H9 (cell line): ENCODE results near the gene RHOC. TPM values are rescaled to one million over a fixed set of nuclear protein-coding genes. Genes with fewer than 3 reads are reported as not detected.

Experiments
- DNase-seq: peaks from one replicate; pipeline ENCODE4 v3.0.0-alpha.2; 2017
- H2AFZ ChIP-seq: one replicate; pipeline ENCODE4 v1.6.1; 2013; ENCODE audit warnings: mild to moderate bottlenecking, low read length, control low read depth, moderate library complexity
- H2AK5ac ChIP-seq: 2 replicates; pipeline ENCODE4 v1.6.1; 2013; ENCODE audit warnings: low read length, control low read depth, mixed read lengths; ENCODE audit not compliant: insufficient read length
- H2BK120ac ChIP-seq: one replicate; pipeline ENCODE4 v1.6.1; 2013; ENCODE audit warnings: low read depth, mild to moderate bottlenecking, low read length, control low read depth, inconsistent platforms; ENCODE audit not compliant: poor library complexity, severe bottlenecking
- H2BK12ac ChIP-seq: 2 replicates; pipeline ENCODE4 v1.6.1; 2013; ENCODE audit warnings: low read length, control low read depth, mixed read lengths, low read depth; ENCODE audit not compliant: insufficient read length
- H2BK15ac ChIP-seq: 2 replicates; pipeline ENCODE4 v1.6.1; 2013; ENCODE audit warnings: low read depth, low read length, control low read depth
- H2BK20ac ChIP-seq: one replicate; pipeline ENCODE4 v1.6.1; 2013; ENCODE audit warnings: low read depth, mild to moderate bottlenecking, low read length, control low read depth, inconsistent platforms; ENCODE audit not compliant: poor library complexity, severe bottlenecking
- H2BK5ac ChIP-seq: 2 replicates; pipeline ENCODE4 v1.6.1; 2013; ENCODE audit warnings: low read length, control low read depth, mixed read lengths; ENCODE audit not compliant: insufficient read length
- H3K14ac ChIP-seq: 2 replicates; pipeline ENCODE4 v1.6.1; 2013; ENCODE audit warnings: low read length, control low read depth; ENCODE audit not compliant: insufficient read depth
- H3K18ac ChIP-seq: 2 replicates; pipeline ENCODE4 v1.6.1; 2013; ENCODE audit warnings: low read depth, mild to moderate bottlenecking, mixed read lengths, low read length, control low read depth; ENCODE audit not compliant: insufficient read length
- H3K23ac ChIP-seq: 2 replicates; pipeline ENCODE4 v1.6.1; 2013; ENCODE audit warnings: low read length, control low read depth, mixed read lengths, low read depth; ENCODE audit not compliant: insufficient read length
- H3K23me2 ChIP-seq: 2 replicates; pipeline ENCODE4 v1.6.1; 2013; ENCODE audit warnings: low read depth, mild to moderate bottlenecking, mixed read lengths, low read length, control low read depth; ENCODE audit not compliant: insufficient read length, poor library complexity, severe bottlenecking
- H3K27ac ChIP-seq: 2 replicates; pipeline ENCODE4 v1.5.1; 2013; ENCODE audit warnings: low read length, control low read depth, mixed read lengths, low read depth; ENCODE audit not compliant: insufficient read length
- H3K27me3 ChIP-seq: 2 replicates; pipeline ENCODE4 v1.6.1; 2013; ENCODE audit warnings: low read length, control low read depth, inconsistent platforms; ENCODE audit not compliant: insufficient read depth
- H3K4ac ChIP-seq: 2 replicates; pipeline ENCODE4 v1.6.1; 2013; ENCODE audit warnings: low read depth, mild to moderate bottlenecking, control low read depth, inconsistent platforms, low read length, moderate library complexity
- H3K4me1 ChIP-seq: 2 replicates; pipeline ENCODE4 v1.6.1; 2013; ENCODE audit warnings: low read length, control low read depth, inconsistent platforms; ENCODE audit not compliant: insufficient read depth
- H3K4me2 ChIP-seq: 2 replicates; pipeline ENCODE4 v1.6.1; 2013; ENCODE audit warnings: low read length, control low read depth, mixed read lengths; ENCODE audit not compliant: insufficient read length, insufficient read depth
- H3K56ac ChIP-seq: 2 replicates; pipeline ENCODE4 v1.6.1; 2013; ENCODE audit warnings: low read depth, mild to moderate bottlenecking, mixed read lengths, low read length, control low read depth; ENCODE audit not compliant: insufficient read length
- H3K79me1 ChIP-seq: 2 replicates; pipeline ENCODE4 v1.6.1; 2013; ENCODE audit warnings: low read depth, mild to moderate bottlenecking, moderate library complexity, low read length, control low read depth, inconsistent platforms; ENCODE audit not compliant: insufficient read depth, poor library complexity, severe bottlenecking
- H3K79me2 ChIP-seq: 2 replicates; pipeline ENCODE4 v1.6.1; 2013; ENCODE audit warnings: low read length, control low read depth, inconsistent platforms; ENCODE audit not compliant: insufficient read depth
- H3K9ac ChIP-seq: 2 replicates; pipeline ENCODE4 v1.6.1; 2013; ENCODE audit warnings: low read length, control low read depth, mixed read lengths; ENCODE audit not compliant: insufficient read length; ENCODE audit errors: extremely low read depth
- H3K9me3 ChIP-seq: one replicate; pipeline ENCODE4 v1.6.1; 2013; ENCODE audit warnings: low read depth, low read length, inconsistent platforms; ENCODE audit not compliant: control insufficient read depth
- H3T11ph ChIP-seq: one replicate; pipeline ENCODE4 v1.6.1; 2013; ENCODE audit warnings: mild to moderate bottlenecking, low read length, control low read depth, inconsistent platforms
- H4K20me1 ChIP-seq: one replicate; pipeline ENCODE4 v1.6.1; 2013; ENCODE audit not compliant: control insufficient read depth, insufficient read length, insufficient read depth
- H4K5ac ChIP-seq: 2 replicates; pipeline ENCODE4 v1.6.1; 2013; ENCODE audit warnings: low read depth, mild to moderate bottlenecking, mixed read lengths, low read length, control low read depth; ENCODE audit not compliant: insufficient read length
- H4K8ac ChIP-seq: replicated peaks from 2 replicates; pipeline ENCODE4 v1.6.1; 2013; ENCODE audit warnings: low read length, control low read depth, mixed read lengths, low read depth; ENCODE audit not compliant: insufficient read length
- H4K91ac ChIP-seq: 2 replicates; pipeline ENCODE4 v1.6.1; 2013; ENCODE audit warnings: low read depth, mild to moderate bottlenecking, moderate library complexity, mixed read lengths, low read length, control low read depth; ENCODE audit not compliant: insufficient read length
- H3K27ac Mint-ChIP-seq, 3 experiments: 2 replicates in 2 of 3; 3 replicates in 1 of 3; pipeline ENCODE4 v1.8.0; 2020 to 2021; ENCODE audit warnings: mixed read lengths in 3 of 3, mild to moderate bottlenecking in 1 of 3, moderate library complexity in 1 of 3
- H3K27me3 Mint-ChIP-seq: 2 replicates; pipeline ENCODE4 v1.8.0; 2021; ENCODE audit warnings: low read depth, mild to moderate bottlenecking, moderate library complexity, mixed read lengths
- H3K36me3 Mint-ChIP-seq, 3 experiments: 2 replicates in 2 of 3; 3 replicates in 1 of 3; pipeline ENCODE4 v1.8.0; 2020 to 2021; ENCODE audit warnings: low read depth in 3 of 3, mixed read lengths in 3 of 3; ENCODE audit not compliant: insufficient read depth in 1 of 3
- H3K4me1 Mint-ChIP-seq, 2 experiments: 2 replicates each; pipeline ENCODE4 v1.8.0; 2020; ENCODE audit warnings: mixed read lengths in 2 of 2
- H3K4me3 Mint-ChIP-seq, 2 experiments: 2 replicates in 1 of 2; 3 replicates in 1 of 2; pipeline ENCODE4 v1.8.0; 2020 to 2021; ENCODE audit warnings: mild to moderate bottlenecking in 2 of 2, mixed read lengths in 2 of 2, moderate library complexity in 1 of 2
- H3K9me3 Mint-ChIP-seq, 2 experiments: 2 replicates in 1 of 2; 3 replicates in 1 of 2; pipeline ENCODE4 v1.8.0; 2020; ENCODE audit warnings: mild to moderate bottlenecking in 2 of 2, mixed read lengths in 2 of 2, moderate library complexity in 1 of 2
- CTCF ChIP-seq: fragments of 200-600 bp; sonication (generic); conservative IDR thresholded peaks from 3 replicates; pipeline ENCODE4 v1.8.0; 2021; ENCODE audit warnings: antibody characterized with exemption, mild to moderate bottlenecking
- WGBS: extraction: QIAGEN DNeasy Blood & Tissue Kit; methylation state at CpG from one replicate; pipeline ENCODE4 v1.1.7; 2013; ENCODE audit warnings: missing lambda C conversion rate, low lambda C conversion rate, mixed read lengths; ENCODE audit not compliant: insufficient read length; ENCODE audit errors: extremely low coverage; 5-methylcytosine and 5-hydroxymethylcytosine counted together
- total RNA-seq: library from RNA; stranded (reverse); gene quantifications from 2 replicates; pipeline ENCODE4 v1.2.1, GENCODE V29; 2021

The RHOC gene
- total RNA-seq, 1 experiment from 2014 or later = 68.9 TPM

GRCh38 chr1:112672009-112672408, 34.9 kb downstream of the RHOC start:
- H3K9ac ChIP-seq = no peak overlapping the region
- no peak overlapping the region for H3K14ac ChIP-seq
- H3K23ac ChIP-seq = no peak overlapping the region
- H3K36me3 Mint-ChIP-seq = peaks cover 17 to 51% (median 42%) of the 10 kb centered on the region in 3 experiments; a peak in 6 of 7 replicates
- H3K27me3 Mint-ChIP-seq = peaks cover 12% of the 10 kb centered on the region
- no peak for TF ChIP-seq CTCF
- H4K8ac ChIP-seq = no peak overlapping the region
- H3T11ph ChIP-seq = no peak overlapping the region
- DNase-seq = no peak
- no peaks in the 10 kb centered on the region for H3K9me3 ChIP-seq
- peaks cover 6% of the 10 kb centered on the region for H3K4me1 ChIP-seq
- no CpG with 5 or more reads among the region's 2 CpGs for WGBS
- no peaks in the 10 kb centered on the region for H3K79me1 ChIP-seq
- H3K4me1 Mint-ChIP-seq = peaks cover 44 to 48% of the 10 kb centered on the region in 2 experiments
- no peak overlapping the region for H2AK5ac ChIP-seq
- H3K79me2 ChIP-seq = peaks cover 3% of the 10 kb centered on the region; the same call in 1 of the 2 replicates
- H4K91ac ChIP-seq = no peak overlapping the region
- H3K27ac Mint-ChIP-seq = peak overlapping the region in 2 of 3 experiments; percentile 37 to 89; a peak in 4 of 7 replicates
- H4K20me1 ChIP-seq = no peaks in the 10 kb centered on the region
- no peak overlapping the region for H3K4me2 ChIP-seq
- peak overlapping the region; percentile 83 for H3K27ac ChIP-seq
- no peak overlapping the region for H3K56ac ChIP-seq
- no peak overlapping the region for H3K18ac ChIP-seq
- no peak overlapping the region; a peak in 2 of 5 replicates for H3K4me3 Mint-ChIP-seq
- H3K9me3 Mint-ChIP-seq = no peaks in the 10 kb centered on the region
- peaks cover 14% of the 10 kb centered on the region for H3K23me2 ChIP-seq
- H2BK5ac ChIP-seq = no peak overlapping the region
- no peak overlapping the region for H2BK120ac ChIP-seq
- H3K27me3 ChIP-seq = peaks cover 3% of the 10 kb centered on the region; the same call in 1 of the 2 replicates
- no peak overlapping the region for H4K5ac ChIP-seq
- H2BK20ac ChIP-seq = no peak overlapping the region
- no peak overlapping the region for H2BK12ac ChIP-seq
- H2AFZ ChIP-seq = no peak overlapping the region
- no peak overlapping the region for H3K4ac ChIP-seq
- no peak overlapping the region for H2BK15ac ChIP-seq
